HepG2 (cell line): ENCODE measurements around the gene CAMTA1. TPM values are rescaled to one million over a fixed set of nuclear protein-coding genes. Genes with fewer than 3 reads are reported as not detected.

ENCODE experiments used
- ATAC-seq: fragments of 200-7000 bp; cut with Tn5 transposase; 3 replicates; pipeline ENCODE4 v1.9.1; 2020; ENCODE audit warnings: mild to moderate bottlenecking, moderate library complexity
- BruUV-seq: library from RNA; stranded (reverse); fragments of 400-500 nt; replicated peaks from 2 replicates; lab custom pipeline; 2021; lab: Mats Ljungman, UMichigan
- CTCF ChIA-PET: fragments of 300-600 bp; formaldehyde crosslinking; extraction: SDS; loops from one replicate; lab custom pipeline; 2021; ENCODE audit warnings: low total read pairs, inconsistent platforms, low intra/inter-chr PET ratio; lab: Yijun Ruan, JAX
- POLR2A ChIA-PET: fragments of 350-600 bp; sonication (Branson Sonifier 250); formaldehyde crosslinking; loops from one replicate; lab custom pipeline; 2020; ENCODE audit warnings: antibody characterized with exemption, inconsistent platforms; lab: Yijun Ruan, JAX
- DNase-seq: peaks from one replicate; pipeline ENCODE4 v3.0.0-alpha.2; 2015; ENCODE audit warnings: low spot score
- FAIRE-seq: peaks from 3 replicates; lab custom pipeline; 2011; peaks lifted over from hg19 to GRCh38; lab: Jason Lieb, UNC
- H2AFZ ChIP-seq: one replicate; pipeline ENCODE4 v1.6.1; 2011; ENCODE audit warnings: low read length, inconsistent platforms
- H3K27ac ChIP-seq: fragments of 300-600 bp; 3 replicates; pipeline ENCODE4 v1.8.0; 2011; ENCODE audit warnings: mixed run types, mild to moderate bottlenecking, mixed read lengths, low read length, inconsistent platforms; ENCODE audit not compliant: insufficient read depth; ENCODE audit errors: extremely low read length
- H3K27me3 ChIP-seq, 2 experiments: fragments of 200-600 bp in 1 of 2; 2 replicates in 1 of 2; 3 replicates in 1 of 2; pipeline versions ENCODE4 v1.6.0 to v1.8.0; 2011; ENCODE audit warnings: low read length in 2 of 2, mild to moderate bottlenecking in 2 of 2, moderate library complexity in 2 of 2, inconsistent platforms in 1 of 2; ENCODE audit not compliant: insufficient read depth in 2 of 2, control insufficient read depth in 1 of 2
- H3K36me3 ChIP-seq, 2 experiments: fragments of 200-600 bp in 1 of 2; replicated peaks in 1 of 2; 2 replicates in 1 of 2; 3 replicates in 1 of 2; pipeline versions ENCODE4 v1.5.1 to v1.8.0; 2011; ENCODE audit warnings: low read length in 2 of 2, inconsistent platforms in 1 of 2; ENCODE audit not compliant: insufficient read depth in 2 of 2, control insufficient read depth in 1 of 2
- H3K4me1 ChIP-seq: 2 replicates; pipeline ENCODE4 v1.5.1; 2012; ENCODE audit warnings: low read length, inconsistent platforms; ENCODE audit not compliant: insufficient read depth
- H3K4me2 ChIP-seq: 2 replicates; pipeline ENCODE4 v1.6.0; 2011; ENCODE audit warnings: low read depth, low read length, inconsistent platforms
- H3K4me3 ChIP-seq, 3 experiments: fragments of 200-600 bp in 1 of 3; sonication (generic), shearing (Covaris generic) in 1 of 3; replicated peaks in 1 of 3; 2 replicates each; pipeline ENCODE4 v1.5.1; 2011 to 2016; ENCODE audit warnings: low read length in 3 of 3, inconsistent platforms in 2 of 3, low read depth in 2 of 3, mild to moderate bottlenecking in 2 of 3, control low read depth in 1 of 3, mixed read lengths in 1 of 3; ENCODE audit not compliant: insufficient read depth in 1 of 3
- H3K79me2 ChIP-seq: one replicate; pipeline ENCODE4 v1.6.1; 2011; ENCODE audit warnings: low read length, inconsistent platforms; ENCODE audit not compliant: insufficient read depth
- H3K9ac ChIP-seq: 2 replicates; pipeline ENCODE4 v1.6.0; 2011; ENCODE audit warnings: mild to moderate bottlenecking, low read depth, low read length, inconsistent platforms; ENCODE audit not compliant: insufficient read depth
- H3K9me3 ChIP-seq: 2 replicates; pipeline ENCODE4 v1.5.1; 2012; ENCODE audit warnings: mild to moderate bottlenecking, low read length
- H4K20me1 ChIP-seq: 2 replicates; pipeline ENCODE4 v1.6.0; 2011; ENCODE audit warnings: inconsistent platforms, mild to moderate bottlenecking, low read length, moderate library complexity; ENCODE audit not compliant: insufficient read depth
- EED ChIP-seq: sonication (generic); formaldehyde crosslinking; IDR thresholded peaks from 2 replicates; pipeline ENCODE4 v1.5.0; 2020; ENCODE audit warnings: mild to moderate bottlenecking, missing genetic modification reagents
- GATAD1 ChIP-seq: IDR thresholded peaks from 2 replicates; pipeline ENCODE4 v1.6.1; 2016; ENCODE audit warnings: missing genetic modification reagents, missing compliant biosample characterization
- HDAC6 ChIP-seq: fragments of 200-600 bp; sonication (generic); IDR thresholded peaks from 2 replicates; pipeline ENCODE4 v1.7.0; 2017; ENCODE audit warnings: mild to moderate bottlenecking, antibody characterized with exemption, low read length, low read depth
- IKZF1 ChIP-seq: fragments of 450-650 bp; IDR thresholded peaks from 2 replicates; pipeline ENCODE4 v1.7.1; 2016
- KLF11 ChIP-seq: IDR thresholded peaks from 2 replicates; pipeline ENCODE4 v1.6.1; 2016; ENCODE audit warnings: missing compliant biosample characterization
- LCORL ChIP-seq, 2 experiments: fragments of 450-650 bp in 1 of 2; sonication (generic) in 1 of 2; formaldehyde crosslinking in 1 of 2; IDR thresholded peaks; 2 replicates each; pipeline versions ENCODE4 v1.5.0 to v1.6.1; 2017 to 2020; ENCODE audit warnings: antibody characterized with exemption in 1 of 2, missing genetic modification reagents in 1 of 2
- MIXL1 ChIP-seq: IDR thresholded peaks from 2 replicates; pipeline ENCODE4 v1.6.1; 2016
- NBN ChIP-seq: fragments of 450-650 bp; conservative IDR thresholded peaks from 2 replicates; pipeline ENCODE4 v1.6.1; 2017
- PAWR ChIP-seq: sonication (generic); formaldehyde crosslinking; IDR thresholded peaks from 2 replicates; pipeline ENCODE4 v1.4.0; 2020; ENCODE audit warnings: missing genetic modification reagents, mild to moderate bottlenecking, borderline replicate concordance
- RFXAP ChIP-seq: sonication (generic); formaldehyde crosslinking; IDR thresholded peaks from 2 replicates; pipeline ENCODE4 v1.4.0; 2020; ENCODE audit warnings: missing genetic modification reagents, borderline replicate concordance
- ZNF101 ChIP-seq: sonication (generic); formaldehyde crosslinking; IDR thresholded peaks from 2 replicates; pipeline ENCODE4 v1.4.0; 2020; ENCODE audit warnings: mild to moderate bottlenecking, low read depth, missing genetic modification reagents, borderline replicate concordance
- ZNF230 ChIP-seq: sonication (generic); formaldehyde crosslinking; IDR thresholded peaks from 2 replicates; pipeline ENCODE4 v1.4.0; 2020; ENCODE audit warnings: mild to moderate bottlenecking, missing genetic modification reagents
- ZNF280B ChIP-seq: sonication (generic); formaldehyde crosslinking; IDR thresholded peaks from 2 replicates; pipeline ENCODE4 v1.5.0; 2020; ENCODE audit warnings: missing genetic modification reagents, mild to moderate bottlenecking, borderline replicate concordance
- ZNF780A ChIP-seq: sonication (generic); formaldehyde crosslinking; IDR thresholded peaks from 2 replicates; pipeline ENCODE4 v1.8.0; 2022; ENCODE audit warnings: mild to moderate bottlenecking, missing genetic modification reagents, moderate library complexity
- WGBS: methylation state at CpG from one replicate; pipeline ENCODE4 v1.1.6; 2017; ENCODE audit warnings: low lambda C conversion rate; 5-methylcytosine and 5-hydroxymethylcytosine counted together
- in situ Hi-C: cut with HindIII; loops from 2 replicates; pipeline ENCODE4 v1.10.0; 2017; ENCODE audit warnings: low pct_unique_long_range_greater_than_20kb; ENCODE audit not compliant: extremely low pct_ligation_motif_present
- intact Hi-C: fragments of 100-400 bp; cut with micrococcal nuclease; formaldehyde crosslinking; loops from one replicate; pipeline ENCODE4 v1.10.0; 2022; ENCODE audit not compliant: unreplicated experiment
- polyA plus RNA-seq, 8 experiments: library from polyadenylated mRNA; depleted of rRNA in 3 of 8; stranded (reverse) in 7 of 8; unstranded in 1 of 8; fragments of >200 nt; fragmentation: Illumina TruSeq in 4 of 8; extraction: Trizol in 4 of 8; gene quantifications; 2 replicates each; pipeline versions ENCODE4 v1.2.1 to v1.2.3, GENCODE V29; 2011 to 2016; ENCODE audit warnings: low read depth in 4 of 8, missing spikeins in 1 of 8, mixed read lengths in 1 of 8; ENCODE audit not compliant: insufficient read depth in 1 of 8
- total RNA-seq, 5 experiments: library from RNA; depleted of rRNA; stranded (reverse); fragments of >200 nt; fragmentation: Illumina TruSeq; extraction: Trizol; gene quantifications; 2 replicates each; pipeline ENCODE4 v1.2.3, GENCODE V29; 2016; ENCODE audit warnings: low read depth in 1 of 5
- TF ChIP-seq, protein P1 (sequence below): fragments of 450-650 bp; IDR thresholded peaks from 2 replicates; pipeline ENCODE4 v1.6.1; 2016
- TF ChIP-seq, protein P2 (sequence below): sonication (generic); formaldehyde crosslinking; IDR thresholded peaks from 2 replicates; pipeline ENCODE4 v1.4.0; 2020; ENCODE audit warnings: mild to moderate bottlenecking, missing genetic modification reagents
- TF ChIP-seq, protein P3 (sequence below): sonication (generic); formaldehyde crosslinking; IDR thresholded peaks from 2 replicates; pipeline ENCODE4 v1.9.0; 2021; ENCODE audit warnings: mild to moderate bottlenecking, missing genetic modification reagents

The CAMTA1 gene
- total and polyA plus RNA-seq, 2 of the 13 experiments (the other 11 are each of a cell fraction or from before 2014, with no cell fraction given) = 25.0 to 36.4 TPM

DNA sequence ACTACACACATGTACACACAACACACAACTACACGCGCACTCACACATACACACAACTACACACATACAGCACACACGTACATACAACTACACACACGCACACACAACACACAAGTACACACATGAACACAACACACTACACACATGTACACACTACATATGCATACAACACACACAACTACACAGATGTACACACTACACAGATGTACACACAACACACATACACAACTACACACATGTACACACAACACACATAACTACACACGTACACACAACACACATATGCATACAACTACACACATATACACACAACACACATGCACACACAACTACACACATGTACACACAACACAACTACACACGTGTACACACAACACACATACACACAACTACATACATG lies 318.6 kb downstream of the CAMTA1 start:
- no peak for DNase-seq
- no peak for TF ChIP-seq EED (CRISPR knock-in tag)
- TF ChIP-seq ZNF230 (CRISPR knock-in tag) = no peak
- TF ChIP-seq NBN = no peak
- TF ChIP-seq ZNF780A = no peak
- TF ChIP-seq RFXAP (CRISPR knock-in tag) = no peak
- TF ChIP-seq, protein P1, sequence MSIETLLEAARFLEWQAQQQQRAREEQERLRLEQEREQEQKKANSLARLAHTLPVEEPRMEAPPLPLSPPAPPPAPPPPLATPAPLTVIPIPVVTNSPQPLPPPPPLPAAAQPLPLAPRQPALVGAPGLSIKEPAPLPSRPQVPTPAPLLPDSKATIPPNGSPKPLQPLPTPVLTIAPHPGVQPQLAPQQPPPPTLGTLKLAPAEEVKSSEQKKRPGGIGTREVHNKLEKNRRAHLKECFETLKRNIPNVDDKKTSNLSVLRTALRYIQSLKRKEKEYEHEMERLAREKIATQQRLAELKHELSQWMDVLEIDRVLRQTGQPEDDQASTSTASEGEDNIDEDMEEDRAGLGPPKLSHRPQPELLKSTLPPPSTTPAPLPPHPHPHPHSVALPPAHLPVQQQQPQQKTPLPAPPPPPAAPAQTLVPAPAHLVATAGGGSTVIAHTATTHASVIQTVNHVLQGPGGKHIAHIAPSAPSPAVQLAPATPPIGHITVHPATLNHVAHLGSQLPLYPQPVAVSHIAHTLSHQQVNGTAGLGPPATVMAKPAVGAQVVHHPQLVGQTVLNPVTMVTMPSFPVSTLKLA = peak; percentile 38; the same call in 1 of the 2 replicates
- no peak for TF ChIP-seq LCORL (IDR thresholded peaks at IDR 0.05)
- TF ChIP-seq LCORL (CRISPR knock-in tag; IDR thresholded peaks at IDR 0.05) = no peak
- TF ChIP-seq KLF11 (CRISPR knock-in tag) = no peak
- no peak for TF ChIP-seq GATAD1 (CRISPR knock-in tag)
- no peak for TF ChIP-seq ZNF280B (CRISPR knock-in tag)
- TF ChIP-seq MIXL1 (CRISPR knock-in tag) = no peak
- peak; percentile 52; the same call in 1 of the 2 replicates for TF ChIP-seq IKZF1
- TF ChIP-seq, protein P2, sequence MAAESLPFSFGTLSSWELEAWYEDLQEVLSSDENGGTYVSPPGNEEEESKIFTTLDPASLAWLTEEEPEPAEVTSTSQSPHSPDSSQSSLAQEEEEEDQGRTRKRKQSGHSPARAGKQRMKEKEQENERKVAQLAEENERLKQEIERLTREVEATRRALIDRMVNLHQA = no peak
- no peak for TF ChIP-seq PAWR
- 0 out of 2 replicates have a peak, but pooled peaks have one; percentile 26 for TF ChIP-seq HDAC6
- TF ChIP-seq ZNF101 (CRISPR knock-in tag) = no peak
- TF ChIP-seq, protein P3, sequence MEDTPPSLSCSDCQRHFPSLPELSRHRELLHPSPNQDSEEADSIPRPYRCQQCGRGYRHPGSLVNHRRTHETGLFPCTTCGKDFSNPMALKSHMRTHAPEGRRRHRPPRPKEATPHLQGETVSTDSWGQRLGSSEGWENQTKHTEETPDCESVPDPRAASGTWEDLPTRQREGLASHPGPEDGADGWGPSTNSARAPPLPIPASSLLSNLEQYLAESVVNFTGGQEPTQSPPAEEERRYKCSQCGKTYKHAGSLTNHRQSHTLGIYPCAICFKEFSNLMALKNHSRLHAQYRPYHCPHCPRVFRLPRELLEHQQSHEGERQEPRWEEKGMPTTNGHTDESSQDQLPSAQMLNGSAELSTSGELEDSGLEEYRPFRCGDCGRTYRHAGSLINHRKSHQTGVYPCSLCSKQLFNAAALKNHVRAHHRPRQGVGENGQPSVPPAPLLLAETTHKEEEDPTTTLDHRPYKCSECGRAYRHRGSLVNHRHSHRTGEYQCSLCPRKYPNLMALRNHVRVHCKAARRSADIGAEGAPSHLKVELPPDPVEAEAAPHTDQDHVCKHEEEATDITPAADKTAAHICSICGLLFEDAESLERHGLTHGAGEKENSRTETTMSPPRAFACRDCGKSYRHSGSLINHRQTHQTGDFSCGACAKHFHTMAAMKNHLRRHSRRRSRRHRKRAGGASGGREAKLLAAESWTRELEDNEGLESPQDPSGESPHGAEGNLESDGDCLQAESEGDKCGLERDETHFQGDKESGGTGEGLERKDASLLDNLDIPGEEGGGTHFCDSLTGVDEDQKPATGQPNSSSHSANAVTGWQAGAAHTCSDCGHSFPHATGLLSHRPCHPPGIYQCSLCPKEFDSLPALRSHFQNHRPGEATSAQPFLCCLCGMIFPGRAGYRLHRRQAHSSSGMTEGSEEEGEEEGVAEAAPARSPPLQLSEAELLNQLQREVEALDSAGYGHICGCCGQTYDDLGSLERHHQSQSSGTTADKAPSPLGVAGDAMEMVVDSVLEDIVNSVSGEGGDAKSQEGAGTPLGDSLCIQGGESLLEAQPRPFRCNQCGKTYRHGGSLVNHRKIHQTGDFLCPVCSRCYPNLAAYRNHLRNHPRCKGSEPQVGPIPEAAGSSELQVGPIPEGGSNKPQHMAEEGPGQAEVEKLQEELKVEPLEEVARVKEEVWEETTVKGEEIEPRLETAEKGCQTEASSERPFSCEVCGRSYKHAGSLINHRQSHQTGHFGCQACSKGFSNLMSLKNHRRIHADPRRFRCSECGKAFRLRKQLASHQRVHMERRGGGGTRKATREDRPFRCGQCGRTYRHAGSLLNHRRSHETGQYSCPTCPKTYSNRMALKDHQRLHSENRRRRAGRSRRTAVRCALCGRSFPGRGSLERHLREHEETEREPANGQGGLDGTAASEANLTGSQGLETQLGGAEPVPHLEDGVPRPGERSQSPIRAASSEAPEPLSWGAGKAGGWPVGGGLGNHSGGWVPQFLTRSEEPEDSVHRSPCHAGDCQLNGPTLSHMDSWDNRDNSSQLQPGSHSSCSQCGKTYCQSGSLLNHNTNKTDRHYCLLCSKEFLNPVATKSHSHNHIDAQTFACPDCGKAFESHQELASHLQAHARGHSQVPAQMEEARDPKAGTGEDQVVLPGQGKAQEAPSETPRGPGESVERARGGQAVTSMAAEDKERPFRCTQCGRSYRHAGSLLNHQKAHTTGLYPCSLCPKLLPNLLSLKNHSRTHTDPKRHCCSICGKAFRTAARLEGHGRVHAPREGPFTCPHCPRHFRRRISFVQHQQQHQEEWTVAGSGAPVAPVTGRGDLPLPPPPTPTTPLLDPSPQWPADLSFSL (CRISPR knock-in tag) = peak; percentile 95

More for the DNA sequence above, 318.6 kb downstream of the CAMTA1 start:
- peaks cover 0 to 6% of the 10 kb centered on the region in 2 experiments; a peak in 1 of 5 replicates for H3K27me3 ChIP-seq
- H2AFZ ChIP-seq = no peak overlapping the region
- CTCF ChIA-PET = no interaction called here
- no peaks in the 10 kb centered on the region for H3K79me2 ChIP-seq
- intact Hi-C loops (no loop called here), in situ Hi-C loops (no loop called here)
- ATAC-seq = no peak
- POLR2A ChIA-PET = no interaction called here
- no peak overlapping the region for H3K9ac ChIP-seq
- H3K4me2 ChIP-seq = no peak overlapping the region
- H3K4me3 ChIP-seq = no peak overlapping the region
- peak; percentile 39 for FAIRE-seq
- no TSS peak for BruUV-seq
- no peak overlapping the region for H3K27ac ChIP-seq
- 68% methylated on average over 6 of the region's 6 CpGs for WGBS
- H4K20me1 ChIP-seq = no peaks in the 10 kb centered on the region
- no peaks in the 10 kb centered on the region for H3K36me3 ChIP-seq
- H3K9me3 ChIP-seq = 0 out of 2 replicates have a peak, but pooled peaks cover 4% of the 10 kb centered on the region
- H3K4me1 ChIP-seq = no peaks in the 10 kb centered on the region
